Astrocyte of the spinal cord (primary cell): ENCODE data around the gene LGR5.

ENCODE experiments used
- DNase-seq: peaks from one replicate; pipeline ENCODE4 v3.0.0; 2011; ENCODE audit warnings: low read depth, low spot score
- H3K4me3 ChIP-seq: 2 replicates; pipeline ENCODE4 v1.5.1; 2011; ENCODE audit warnings: low read depth, mild to moderate bottlenecking, low read length, moderate library complexity
- in situ Hi-C: cut with HindIII; loops from 2 replicates; pipeline ENCODE4 v1.10.0; 2017; ENCODE audit warnings: low sequenced_read_pairs
- TF ChIP-seq, protein P1 (sequence below): IDR thresholded peaks from 2 replicates; pipeline ENCODE4 v1.5.1; 2012; ENCODE audit warnings: low read depth, mild to moderate bottlenecking, low read length, inconsistent platforms

LGR5 gene

DNA sequence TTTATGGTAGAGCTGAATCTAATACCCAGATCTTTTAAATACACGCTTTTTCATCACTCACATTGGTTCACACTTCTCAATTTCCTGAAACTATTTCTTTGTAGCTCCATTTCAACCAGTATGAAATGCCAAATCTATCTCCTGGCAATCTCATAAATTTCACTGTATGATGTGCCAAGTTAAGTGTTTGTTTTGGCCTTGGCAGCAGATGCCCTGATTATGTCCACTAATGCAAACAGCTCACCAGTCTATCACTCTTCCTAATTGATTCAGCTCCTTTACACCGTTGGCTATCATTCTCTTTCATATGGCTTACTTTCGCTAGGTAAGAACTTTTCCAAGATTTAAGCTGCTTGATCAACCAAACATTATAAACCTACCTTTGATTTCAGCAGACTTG lies 165.4 kb downstream of the LGR5 start:
- no peak overlapping the region for H3K4me3 ChIP-seq
- in situ Hi-C loops = no loop called here
- no peak for DNase-seq
- TF ChIP-seq, protein P1, sequence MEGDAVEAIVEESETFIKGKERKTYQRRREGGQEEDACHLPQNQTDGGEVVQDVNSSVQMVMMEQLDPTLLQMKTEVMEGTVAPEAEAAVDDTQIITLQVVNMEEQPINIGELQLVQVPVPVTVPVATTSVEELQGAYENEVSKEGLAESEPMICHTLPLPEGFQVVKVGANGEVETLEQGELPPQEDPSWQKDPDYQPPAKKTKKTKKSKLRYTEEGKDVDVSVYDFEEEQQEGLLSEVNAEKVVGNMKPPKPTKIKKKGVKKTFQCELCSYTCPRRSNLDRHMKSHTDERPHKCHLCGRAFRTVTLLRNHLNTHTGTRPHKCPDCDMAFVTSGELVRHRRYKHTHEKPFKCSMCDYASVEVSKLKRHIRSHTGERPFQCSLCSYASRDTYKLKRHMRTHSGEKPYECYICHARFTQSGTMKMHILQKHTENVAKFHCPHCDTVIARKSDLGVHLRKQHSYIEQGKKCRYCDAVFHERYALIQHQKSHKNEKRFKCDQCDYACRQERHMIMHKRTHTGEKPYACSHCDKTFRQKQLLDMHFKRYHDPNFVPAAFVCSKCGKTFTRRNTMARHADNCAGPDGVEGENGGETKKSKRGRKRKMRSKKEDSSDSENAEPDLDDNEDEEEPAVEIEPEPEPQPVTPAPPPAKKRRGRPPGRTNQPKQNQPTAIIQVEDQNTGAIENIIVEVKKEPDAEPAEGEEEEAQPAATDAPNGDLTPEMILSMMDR = no peak

DNA sequence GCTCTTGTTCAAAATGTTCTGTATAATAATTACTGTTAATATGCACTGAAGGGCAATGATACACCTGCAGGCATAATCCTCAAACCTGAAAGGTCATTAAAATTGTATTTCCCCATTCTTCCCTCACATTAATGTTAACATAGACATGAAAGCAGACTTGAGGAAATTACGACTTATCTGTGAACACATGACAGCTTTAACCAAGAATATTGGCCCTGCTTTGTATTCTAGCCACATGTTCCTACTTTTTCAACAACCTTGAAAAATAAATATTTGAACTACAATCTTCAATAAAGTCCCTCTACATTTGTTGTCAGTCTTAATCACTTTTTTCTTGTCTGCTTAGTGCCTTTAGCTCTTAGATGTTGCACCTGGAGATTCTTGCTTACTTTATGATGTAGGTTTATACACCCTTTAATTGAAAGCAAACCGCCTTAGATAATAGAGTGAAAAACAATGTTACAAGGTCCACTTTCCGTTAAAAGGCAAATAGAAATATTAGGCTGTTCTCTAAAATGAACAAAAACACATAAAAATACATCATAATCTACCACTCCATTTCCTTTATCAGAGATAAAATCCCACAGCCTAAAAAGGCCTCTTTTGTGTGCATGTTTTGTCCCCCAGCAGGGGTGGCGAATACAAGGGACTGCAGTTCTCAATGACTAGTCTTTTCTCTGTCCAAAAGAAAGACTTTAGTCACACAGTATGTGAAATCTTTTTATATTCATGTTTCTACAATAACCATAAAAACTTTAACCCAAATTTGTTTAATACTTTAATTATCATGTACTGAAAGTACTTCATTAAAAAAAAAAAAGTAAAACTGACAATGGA lies 168.1 kb downstream of the LGR5 start:
- in situ Hi-C loops = no loop called here

DNA sequence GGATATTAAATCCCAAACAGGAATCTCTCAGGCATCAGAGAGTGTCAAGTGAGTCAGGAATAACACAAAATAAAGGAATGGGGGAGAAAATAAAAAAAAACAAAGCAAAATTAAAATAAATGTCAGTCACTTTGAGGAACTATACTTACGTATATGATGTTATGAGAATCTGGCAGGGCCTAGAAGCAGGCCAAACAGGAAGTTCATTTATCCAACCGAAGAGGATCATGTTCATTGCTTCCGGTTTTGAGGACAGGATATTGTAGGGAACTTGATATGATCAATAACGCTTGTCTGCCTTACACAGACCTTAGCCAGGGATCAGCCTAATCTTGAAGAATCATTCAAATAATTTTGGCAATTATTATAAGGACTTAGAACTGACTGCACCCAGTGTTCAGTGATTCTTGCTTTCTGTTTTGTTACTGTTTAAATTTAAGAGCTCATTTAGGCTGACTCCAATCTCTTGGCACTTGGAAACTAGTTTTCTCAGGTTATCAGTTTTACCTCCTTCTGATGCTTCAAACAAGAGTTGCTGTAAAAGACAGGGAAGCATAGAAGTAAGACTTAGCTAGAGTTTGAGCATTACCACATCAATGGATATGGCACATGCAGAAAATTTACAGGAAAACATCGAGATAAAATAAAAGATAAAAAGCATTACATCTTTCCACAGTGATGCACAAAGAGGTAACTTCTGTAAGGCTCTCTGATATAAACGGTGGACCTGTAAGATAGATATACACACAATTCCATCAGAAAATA lies 170.6 kb downstream of the LGR5 start:
- DNase-seq = no peak
- TF ChIP-seq, protein P1 = no peak
- in situ Hi-C loops = no loop called here
- H3K4me3 ChIP-seq = no peak overlapping the region

More for the DNA sequence above, 168.1 kb downstream of the LGR5 start:
- no peak for DNase-seq
- no peak overlapping the region for H3K4me3 ChIP-seq
- TF ChIP-seq, protein P1 = no peak

DNA sequence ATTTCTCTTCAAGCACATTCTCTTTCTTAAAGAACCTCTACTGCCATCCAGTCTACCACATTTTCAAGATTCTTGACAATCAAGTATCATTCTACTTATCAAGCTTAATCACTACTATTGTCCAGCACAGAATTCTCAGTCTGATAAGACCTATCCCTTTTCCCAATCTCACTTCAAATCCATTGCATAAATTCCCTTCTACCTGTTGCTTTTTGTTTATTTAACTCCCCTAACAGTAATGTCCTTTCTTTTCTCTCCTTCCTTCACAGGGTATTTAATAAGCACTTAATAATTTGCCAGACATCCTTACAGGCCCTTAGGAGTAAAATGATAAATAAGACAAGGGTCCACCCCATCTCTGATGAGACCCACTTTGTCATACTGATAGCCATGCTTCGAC lies 182.3 kb downstream of the LGR5 start:
- TF ChIP-seq, protein P1 = no peak

DNA sequence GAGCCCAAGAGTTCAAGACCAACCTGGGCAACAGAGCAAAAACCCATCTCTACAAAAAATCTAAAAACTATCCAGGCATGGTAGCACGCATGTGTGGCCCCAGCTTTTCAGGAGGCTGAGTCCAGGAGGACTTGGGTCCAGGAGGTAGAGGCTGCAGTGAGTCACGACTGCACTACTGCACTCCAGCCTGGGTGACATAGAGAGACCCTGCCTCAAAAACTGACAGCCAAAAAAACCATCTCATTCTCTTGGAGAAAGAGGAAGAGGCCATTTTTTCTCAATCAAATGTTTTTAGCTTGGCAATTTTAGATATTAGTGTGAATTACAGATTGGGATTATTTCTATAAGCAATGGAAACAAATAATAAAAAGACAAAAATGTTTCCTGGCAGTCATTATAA lies 185.9 kb downstream of the LGR5 start:
- in situ Hi-C loops = no loop called here
- TF ChIP-seq, protein P1 = no peak
- DNase-seq = no peak
- H3K4me3 ChIP-seq = no peak overlapping the region

More for the DNA sequence above, 182.3 kb downstream of the LGR5 start:
- H3K4me3 ChIP-seq = no peak overlapping the region
- no peak for DNase-seq
- in situ Hi-C loops = no loop called here

DNA sequence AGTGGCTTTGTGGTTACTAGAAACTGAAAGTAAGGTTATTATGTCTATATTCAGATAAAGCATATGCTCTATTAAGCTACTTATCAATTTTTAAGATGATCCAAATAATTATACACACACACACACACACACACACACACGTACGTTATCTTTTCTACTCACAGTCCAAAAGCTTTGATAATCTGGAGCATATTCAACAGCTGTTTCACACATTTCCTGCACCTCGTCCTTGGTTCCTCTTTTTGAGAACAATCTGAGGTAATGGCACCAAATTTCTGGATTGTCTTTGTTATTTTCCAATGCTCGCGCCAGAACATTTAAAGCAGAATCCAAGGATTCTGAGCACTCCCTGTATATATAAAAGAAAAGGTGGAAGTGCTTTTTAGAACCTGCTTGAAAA lies 186.5 kb downstream of the LGR5 start:
- H3K4me3 ChIP-seq = no peak overlapping the region
- TF ChIP-seq, protein P1 = no peak
- no peak for DNase-seq
- in situ Hi-C loops = no loop called here
